HepG2 (cell line): ENCODE measurements around the gene SIAH3. TPM values are rescaled to one million over a fixed set of nuclear protein-coding genes. Genes with fewer than 3 reads are reported as not detected.

Source experiments
- ATAC-seq: fragments of 200-7000 bp; cut with Tn5 transposase; 3 replicates; pipeline ENCODE4 v1.9.1; 2020; ENCODE audit warnings: mild to moderate bottlenecking, moderate library complexity
- BruUV-seq: library from RNA; stranded (reverse); fragments of 400-500 nt; replicated peaks from 2 replicates; lab custom pipeline; 2021; lab: Mats Ljungman, UMichigan
- CTCF ChIA-PET: fragments of 300-600 bp; formaldehyde crosslinking; extraction: SDS; loops from one replicate; lab custom pipeline; 2021; ENCODE audit warnings: low total read pairs, inconsistent platforms, low intra/inter-chr PET ratio; lab: Yijun Ruan, JAX
- POLR2A ChIA-PET: fragments of 350-600 bp; sonication (Branson Sonifier 250); formaldehyde crosslinking; loops from one replicate; lab custom pipeline; 2020; ENCODE audit warnings: antibody characterized with exemption, inconsistent platforms; lab: Yijun Ruan, JAX
- DNase-seq: peaks from one replicate; pipeline ENCODE4 v3.0.0-alpha.2; 2015; ENCODE audit warnings: low spot score
- FAIRE-seq: peaks from 3 replicates; lab custom pipeline; 2011; peaks lifted over from hg19 to GRCh38; lab: Jason Lieb, UNC
- H2AFZ ChIP-seq: one replicate; pipeline ENCODE4 v1.6.1; 2011; ENCODE audit warnings: low read length, inconsistent platforms
- H3K27ac ChIP-seq: fragments of 300-600 bp; 3 replicates; pipeline ENCODE4 v1.8.0; 2011; ENCODE audit warnings: mixed run types, mild to moderate bottlenecking, mixed read lengths, low read length, inconsistent platforms; ENCODE audit not compliant: insufficient read depth; ENCODE audit errors: extremely low read length
- H3K27me3 ChIP-seq, 2 experiments: fragments of 200-600 bp in 1 of 2; 2 replicates in 1 of 2; 3 replicates in 1 of 2; pipeline versions ENCODE4 v1.6.0 to v1.8.0; 2011; ENCODE audit warnings: low read length in 2 of 2, mild to moderate bottlenecking in 2 of 2, moderate library complexity in 2 of 2, inconsistent platforms in 1 of 2; ENCODE audit not compliant: insufficient read depth in 2 of 2, control insufficient read depth in 1 of 2
- H3K36me3 ChIP-seq, 2 experiments: fragments of 200-600 bp in 1 of 2; replicated peaks in 1 of 2; 2 replicates in 1 of 2; 3 replicates in 1 of 2; pipeline versions ENCODE4 v1.5.1 to v1.8.0; 2011; ENCODE audit warnings: low read length in 2 of 2, inconsistent platforms in 1 of 2; ENCODE audit not compliant: insufficient read depth in 2 of 2, control insufficient read depth in 1 of 2
- H3K4me1 ChIP-seq: 2 replicates; pipeline ENCODE4 v1.5.1; 2012; ENCODE audit warnings: low read length, inconsistent platforms; ENCODE audit not compliant: insufficient read depth
- H3K4me2 ChIP-seq: 2 replicates; pipeline ENCODE4 v1.6.0; 2011; ENCODE audit warnings: low read depth, low read length, inconsistent platforms
- H3K4me3 ChIP-seq, 3 experiments: fragments of 200-600 bp in 1 of 3; sonication (generic), shearing (Covaris generic) in 1 of 3; replicated peaks in 1 of 3; 2 replicates each; pipeline ENCODE4 v1.5.1; 2011 to 2016; ENCODE audit warnings: low read length in 3 of 3, inconsistent platforms in 2 of 3, low read depth in 2 of 3, mild to moderate bottlenecking in 2 of 3, control low read depth in 1 of 3, mixed read lengths in 1 of 3; ENCODE audit not compliant: insufficient read depth in 1 of 3
- H3K79me2 ChIP-seq: one replicate; pipeline ENCODE4 v1.6.1; 2011; ENCODE audit warnings: low read length, inconsistent platforms; ENCODE audit not compliant: insufficient read depth
- H3K9ac ChIP-seq: 2 replicates; pipeline ENCODE4 v1.6.0; 2011; ENCODE audit warnings: mild to moderate bottlenecking, low read depth, low read length, inconsistent platforms; ENCODE audit not compliant: insufficient read depth
- H3K9me3 ChIP-seq: 2 replicates; pipeline ENCODE4 v1.5.1; 2012; ENCODE audit warnings: mild to moderate bottlenecking, low read length
- H4K20me1 ChIP-seq: 2 replicates; pipeline ENCODE4 v1.6.0; 2011; ENCODE audit warnings: inconsistent platforms, mild to moderate bottlenecking, low read length, moderate library complexity; ENCODE audit not compliant: insufficient read depth
- ELF4 ChIP-seq: sonication (generic); formaldehyde crosslinking; IDR thresholded peaks from 2 replicates; pipeline ENCODE4 v1.5.0; 2020; ENCODE audit warnings: missing genetic modification reagents, mild to moderate bottlenecking, moderate library complexity, borderline replicate concordance
- FOSL2 ChIP-seq: sonication (generic); formaldehyde crosslinking; IDR thresholded peaks from 2 replicates; pipeline ENCODE4 v1.4.0; 2020; ENCODE audit warnings: missing genetic modification reagents
- PCBP1 ChIP-seq: fragments of 200-400 bp; formaldehyde crosslinking; IDR thresholded peaks from 2 replicates; pipeline ENCODE4 v1.6.1; 2017; ENCODE audit warnings: mild to moderate bottlenecking, low read depth, low read length, borderline replicate concordance
- SSRP1 ChIP-seq: IDR thresholded peaks from 2 replicates; pipeline ENCODE4 v1.6.1; 2016; ENCODE audit warnings: control low read depth
- TCF7 ChIP-seq: sonication (generic); IDR thresholded peaks from 2 replicates; pipeline ENCODE4 v1.6.1; 2016; ENCODE audit warnings: antibody characterized with exemption, low read depth
- ZBTB43 ChIP-seq: sonication (generic); formaldehyde crosslinking; conservative IDR thresholded peaks from 2 replicates; pipeline ENCODE4 v1.4.0; 2020; ENCODE audit warnings: missing genetic modification reagents
- ZNF235 ChIP-seq: sonication (generic); formaldehyde crosslinking; IDR thresholded peaks from 2 replicates; pipeline ENCODE4 v1.8.1; 2023; ENCODE audit warnings: mild to moderate bottlenecking, missing genetic modification reagents, borderline replicate concordance
- ZNF790 ChIP-seq: sonication (generic); formaldehyde crosslinking; IDR thresholded peaks from 2 replicates; pipeline ENCODE4 v1.8.0; 2022; ENCODE audit warnings: missing genetic modification reagents, mild to moderate bottlenecking, borderline replicate concordance
- WGBS: methylation state at CpG from one replicate; pipeline ENCODE4 v1.1.6; 2017; ENCODE audit warnings: low lambda C conversion rate; 5-methylcytosine and 5-hydroxymethylcytosine counted together
- in situ Hi-C: cut with HindIII; loops from 2 replicates; pipeline ENCODE4 v1.10.0; 2017; ENCODE audit warnings: low pct_unique_long_range_greater_than_20kb; ENCODE audit not compliant: extremely low pct_ligation_motif_present
- intact Hi-C: fragments of 100-400 bp; cut with micrococcal nuclease; formaldehyde crosslinking; loops from one replicate; pipeline ENCODE4 v1.10.0; 2022; ENCODE audit not compliant: unreplicated experiment
- polyA plus RNA-seq, 8 experiments: library from polyadenylated mRNA; depleted of rRNA in 3 of 8; stranded (reverse) in 7 of 8; unstranded in 1 of 8; fragments of >200 nt; fragmentation: Illumina TruSeq in 4 of 8; extraction: Trizol in 4 of 8; gene quantifications; 2 replicates each; pipeline versions ENCODE4 v1.2.1 to v1.2.3, GENCODE V29; 2011 to 2016; ENCODE audit warnings: low read depth in 4 of 8, missing spikeins in 1 of 8, mixed read lengths in 1 of 8; ENCODE audit not compliant: insufficient read depth in 1 of 8
- total RNA-seq, 5 experiments: library from RNA; depleted of rRNA; stranded (reverse); fragments of >200 nt; fragmentation: Illumina TruSeq; extraction: Trizol; gene quantifications; 2 replicates each; pipeline ENCODE4 v1.2.3, GENCODE V29; 2016; ENCODE audit warnings: low read depth in 1 of 5
- TF ChIP-seq, protein P1 (sequence below): IDR thresholded peaks from 2 replicates; pipeline ENCODE4 v1.6.1; 2016; ENCODE audit warnings: missing compliant biosample characterization, missing genetic modification reagents, borderline replicate concordance

SIAH3 gene
- total and polyA plus RNA-seq, 2 of the 13 experiments (the other 11 are each of a cell fraction or from before 2014, with no cell fraction given): not detected

GRCh38 chr13:45875951-45876350, 24.4 kb upstream of the SIAH3 start:
- Histone ChIP-seq H3K4me2 (no peak overlapping the region), H3K9me3 (no peaks in the 10 kb centered on the region), H3K79me2 (no peaks in the 10 kb centered on the region), H3K4me3 (no peak overlapping the region), H3K27me3 (no peaks in the 10 kb centered on the region; a peak in 3 of 5 replicates), H3K4me1 (no peaks in the 10 kb centered on the region), H4K20me1 (no peaks in the 10 kb centered on the region), H3K9ac (no peak overlapping the region), H2AFZ (no peak overlapping the region), H3K36me3 (no peaks in the 10 kb centered on the region), H3K27ac (no peak overlapping the region)
- 51% methylated on average over 9 of the region's 9 CpGs for WGBS
- no peak for FAIRE-seq
- TF ChIP-seq ELF4 (CRISPR knock-in tag): no peak
- TF ChIP-seq SSRP1: no peak
- no peak for TF ChIP-seq TCF7
- no peak for TF ChIP-seq ZBTB43
- no peak for TF ChIP-seq PCBP1
- intact Hi-C loops: loop anchor here (5.0 kb wide), 1 partner anchor 254 kb away; no protein-coding TSS in a partner anchor
- no peak for ATAC-seq
- no TSS peak for BruUV-seq
- in situ Hi-C loops: no loop called here
- CTCF ChIA-PET: no interaction called here
- POLR2A ChIA-PET: no interaction called here
- no peak for DNase-seq

DNA sequence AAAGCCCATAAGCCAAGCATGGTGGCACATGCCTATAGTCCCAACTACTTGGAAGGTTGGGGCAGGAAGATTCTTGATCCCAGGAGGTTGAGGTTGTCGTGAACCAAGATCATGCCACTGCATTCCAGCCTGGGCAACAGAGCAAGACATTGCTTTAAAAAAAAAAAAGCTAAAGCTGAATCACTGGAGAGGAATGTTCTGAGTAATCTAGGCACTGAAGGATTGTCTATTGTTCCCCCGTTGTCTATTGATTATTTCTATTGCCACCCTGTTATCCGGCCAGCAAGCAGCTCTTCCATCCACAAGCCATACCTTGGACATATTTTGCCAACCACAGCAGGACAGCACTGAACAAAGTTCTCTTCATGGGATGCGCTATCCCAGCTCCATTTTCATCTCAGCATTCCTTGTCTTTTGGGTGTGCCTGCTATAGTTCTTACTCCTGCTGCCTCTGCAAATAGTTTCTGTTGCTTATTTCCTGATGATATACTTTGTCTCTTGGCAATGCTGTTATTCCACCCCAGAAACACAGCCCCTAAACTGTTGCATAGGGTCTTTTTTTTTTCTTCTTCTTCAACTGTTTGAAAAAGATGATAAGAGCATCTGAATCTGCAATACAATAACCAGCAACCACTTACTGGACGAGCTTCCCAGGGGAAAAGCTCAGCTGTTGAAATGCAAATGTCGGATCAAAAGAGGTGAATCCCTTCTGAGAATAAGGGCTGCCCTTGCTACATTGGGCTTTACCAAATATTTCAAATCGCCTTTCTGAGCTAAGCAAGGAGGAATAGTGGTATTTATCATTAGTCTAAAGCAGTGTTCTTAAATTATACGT, 22.2 kb upstream of the SIAH3 start:
- H3K27me3 ChIP-seq: peaks cover 0 to 3% of the 10 kb centered on the region in 2 experiments; a peak in 3 of 5 replicates
- BruUV-seq: no TSS peak
- H3K36me3 ChIP-seq: no peaks in the 10 kb centered on the region
- no peaks in the 10 kb centered on the region for H4K20me1 ChIP-seq
- H3K4me1 ChIP-seq: no peaks in the 10 kb centered on the region
- TF ChIP-seq, protein P1, sequence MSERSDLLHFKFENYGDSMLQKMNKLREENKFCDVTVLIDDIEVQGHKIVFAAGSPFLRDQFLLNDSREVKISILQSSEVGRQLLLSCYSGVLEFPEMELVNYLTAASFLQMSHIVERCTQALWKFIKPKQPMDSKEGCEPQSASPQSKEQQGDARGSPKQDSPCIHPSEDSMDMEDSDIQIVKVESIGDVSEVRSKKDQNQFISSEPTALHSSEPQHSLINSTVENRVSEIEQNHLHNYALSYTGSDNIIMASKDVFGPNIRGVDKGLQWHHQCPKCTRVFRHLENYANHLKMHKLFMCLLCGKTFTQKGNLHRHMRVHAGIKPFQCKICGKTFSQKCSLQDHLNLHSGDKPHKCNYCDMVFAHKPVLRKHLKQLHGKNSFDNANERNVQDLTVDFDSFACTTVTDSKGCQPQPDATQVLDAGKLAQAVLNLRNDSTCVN (CRISPR knock-in tag): no peak
- TF ChIP-seq ZNF235 (CRISPR knock-in tag) (no peak), FOSL2 (CRISPR knock-in tag) (peak; percentile 49), ZNF790 (no peak)
- TF ChIP-seq, all 625 proteins: peak for 1
- CTCF ChIA-PET: no interaction called here
- 21% methylated on average over 8 of the region's 8 CpGs for WGBS
- intact Hi-C loops (no loop called here), in situ Hi-C loops (no loop called here)
- no peak; the same call in 1 of the 3 replicates for ATAC-seq
- no peaks in the 10 kb centered on the region for H3K79me2 ChIP-seq
- H3K4me3 ChIP-seq: no peak overlapping the region
- POLR2A ChIA-PET: no interaction called here
- no peak overlapping the region for H3K27ac ChIP-seq
- DNase-seq: peak; percentile 5
- H3K4me2 ChIP-seq: no peak overlapping the region
- no peak overlapping the region for H2AFZ ChIP-seq
- H3K9ac ChIP-seq: no peak overlapping the region
- no peak for FAIRE-seq
- H3K9me3 ChIP-seq: no peaks in the 10 kb centered on the region
